ENCODE data around the gene NLRP9.

GRCh38 chr19:55674841-55675660 is 63.2 kb downstream of the NLRP9 start, which contains the start of gene EPN1:
- no peak for TF ChIP-seq SUZ12 (IDR thresholded peaks at IDR 0.05; ENCODE audit: extremely low read depth, insufficient read depth, insufficient read length)
- no peak for TF ChIP-seq YY1 (IDR thresholded peaks at IDR 0.05; ENCODE audit: insufficient read depth, insufficient read length)
- no peak for TF ChIP-seq ZNF274 (IDR thresholded peaks at IDR 0.05; ENCODE audit: low read depth, low read length)

All from NT2/D1 (cell line).